K562 (cell line): Measurements from ENCODE around the gene TARBP2.

Experiments used
- ETV6 ChIP-seq, 3 experiments: fragments of 150-350 bp in 1 of 3; sonication (generic) in 1 of 3; formaldehyde crosslinking in 1 of 3; IDR thresholded peaks; 2 replicates each; pipeline versions ENCODE4 v1.6.1 to v1.8.0; 2014 to 2022; ENCODE audit warnings: borderline replicate concordance in 2 of 3, low read depth in 2 of 3, antibody characterized with exemption in 1 of 3, low read length in 1 of 3, mild to moderate bottlenecking in 1 of 3, missing genetic modification reagents in 1 of 3
- EZH2 ChIP-seq: IDR thresholded peaks from 2 replicates; pipeline ENCODE4 v1.6.1; 2012; ENCODE audit warnings: low read depth, mild to moderate bottlenecking, inconsistent platforms, low read length, borderline replicate concordance
- GABPA ChIP-seq: fragments of 200-800 bp; sonication (Bioruptor generic); conservative IDR thresholded peaks from 2 replicates; pipeline ENCODE4 v1.6.1; 2016; ENCODE audit warnings: low read depth, missing genetic modification characterization, missing compliant biosample characterization
- GTF2F1 ChIP-seq: IDR thresholded peaks from 2 replicates; pipeline ENCODE4 v1.6.1; 2011; ENCODE audit warnings: low read depth, low read length, improper control_type of control experiment
- HNRNPH1 ChIP-seq: fragments of 200-400 bp; formaldehyde crosslinking; optimal IDR thresholded peaks from 2 replicates; pipeline ENCODE3; 2017; ENCODE audit warnings: low read depth, mild to moderate bottlenecking, low read length, moderate library complexity
- HNRNPL ChIP-seq: fragments of 200-400 bp; formaldehyde crosslinking; IDR thresholded peaks from 2 replicates; pipeline ENCODE4 v1.6.1; 2017; ENCODE audit warnings: low read depth, mild to moderate bottlenecking, low read length
- MTA3 ChIP-seq: fragments of 450-650 bp; formaldehyde crosslinking; IDR thresholded peaks from 2 replicates; pipeline ENCODE4 v1.6.1; 2017; ENCODE audit warnings: mild to moderate bottlenecking, borderline replicate concordance
- NR3C1 ChIP-seq: sonication (generic); formaldehyde crosslinking; IDR thresholded peaks from 2 replicates; pipeline ENCODE4 v1.8.1; 2022; ENCODE audit warnings: missing genetic modification reagents
- POLR2A ChIP-seq: fragments of 450-650 bp; conservative IDR thresholded peaks from 2 replicates; pipeline ENCODE4 v1.6.1; 2016
- YY1 ChIP-seq, 3 experiments: IDR thresholded peaks; 2 replicates each; pipeline ENCODE4 v1.6.1; 2011; ENCODE audit warnings: low read length in 2 of 3, mild to moderate bottlenecking in 2 of 3, moderate library complexity in 2 of 3, borderline replicate concordance in 1 of 3, control low read depth in 1 of 3, low read depth in 1 of 3; ENCODE audit not compliant: insufficient read depth in 3 of 3, insufficient replicate concordance in 2 of 3, control insufficient read depth in 1 of 3, insufficient read length in 1 of 3; ENCODE audit errors: extremely low read depth in 1 of 3
- ZNF146 ChIP-seq: IDR thresholded peaks from one replicate; pipeline ENCODE4 v1.6.1; 2018; ENCODE audit warnings: missing compliant biosample characterization; ENCODE audit not compliant: unreplicated experiment
- TF ChIP-seq, protein P1 (sequence below): fragments of 250-450 bp; sonication (Bioruptor Pico); IDR thresholded peaks from 2 replicates; pipeline ENCODE4 v1.5.0; 2021
- TF ChIP-seq, protein P2 (sequence below), 2 experiments: fragments of 450-650 bp; formaldehyde crosslinking in 1 of 2; IDR thresholded peaks; 2 replicates each; pipeline versions ENCODE4 v1.4.0 to v1.6.1; 2014 to 2020; ENCODE audit warnings: mild to moderate bottlenecking in 2 of 2, borderline replicate concordance in 1 of 2, low read depth in 1 of 2
- TF ChIP-seq, protein P3 (sequence below): fragments of 250-450 bp; sonication (Bioruptor Pico); IDR thresholded peaks from 2 replicates; pipeline ENCODE4 v1.5.0; 2022; ENCODE audit warnings: mild to moderate bottlenecking

DNA sequence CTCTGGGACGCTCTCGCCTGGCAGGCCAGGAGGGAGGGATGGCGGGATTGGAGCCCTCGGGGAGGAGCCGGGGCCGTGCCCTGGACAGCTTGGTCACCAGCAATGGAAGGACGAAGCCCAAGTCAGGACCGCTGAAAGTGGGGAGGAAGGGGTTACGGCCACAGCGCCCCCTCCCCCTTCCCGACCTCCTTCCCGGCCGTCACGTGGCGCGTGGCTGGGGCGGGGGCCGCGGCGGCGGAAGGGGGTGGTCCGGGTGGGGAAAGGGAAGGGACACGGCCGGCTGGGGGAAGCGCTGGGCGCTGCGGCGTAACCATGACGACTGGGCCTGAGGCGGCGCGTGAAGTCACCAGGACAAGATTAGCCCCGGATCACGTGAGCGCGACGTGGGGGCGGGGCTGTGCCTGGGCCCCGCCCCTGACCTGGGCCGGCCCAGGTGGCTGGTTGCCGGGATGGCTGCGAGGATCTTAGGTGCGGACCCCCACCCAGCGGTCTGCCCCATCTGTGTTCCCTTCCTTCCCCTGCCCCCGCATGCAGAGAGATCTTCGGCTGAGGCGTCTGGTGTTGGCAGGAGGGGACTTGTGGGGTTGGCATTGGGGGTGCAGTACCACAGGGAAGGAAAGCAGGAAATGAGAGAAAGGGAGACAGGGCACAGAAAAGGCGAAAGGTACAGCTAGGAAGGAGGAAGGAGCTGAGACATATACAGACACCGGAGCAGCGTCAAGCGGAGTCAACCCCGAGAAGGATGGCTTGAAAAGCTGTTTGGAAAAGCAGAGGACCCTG lies 8.1 kb upstream of the TARBP2 start:
- no peak for TF ChIP-seq GTF2F1
- no peak for TF ChIP-seq ZNF146 (CRISPR knock-in tag)
- peak; percentile 48; the same call in 1 of the 2 replicates for TF ChIP-seq MTA3
- peak; percentile 30; the same call in 1 of the 2 replicates for TF ChIP-seq GABPA (tag)
- TF ChIP-seq HNRNPL: no peak
- TF ChIP-seq NR3C1 (CRISPR knock-in tag): no peak
- TF ChIP-seq, protein P1, sequence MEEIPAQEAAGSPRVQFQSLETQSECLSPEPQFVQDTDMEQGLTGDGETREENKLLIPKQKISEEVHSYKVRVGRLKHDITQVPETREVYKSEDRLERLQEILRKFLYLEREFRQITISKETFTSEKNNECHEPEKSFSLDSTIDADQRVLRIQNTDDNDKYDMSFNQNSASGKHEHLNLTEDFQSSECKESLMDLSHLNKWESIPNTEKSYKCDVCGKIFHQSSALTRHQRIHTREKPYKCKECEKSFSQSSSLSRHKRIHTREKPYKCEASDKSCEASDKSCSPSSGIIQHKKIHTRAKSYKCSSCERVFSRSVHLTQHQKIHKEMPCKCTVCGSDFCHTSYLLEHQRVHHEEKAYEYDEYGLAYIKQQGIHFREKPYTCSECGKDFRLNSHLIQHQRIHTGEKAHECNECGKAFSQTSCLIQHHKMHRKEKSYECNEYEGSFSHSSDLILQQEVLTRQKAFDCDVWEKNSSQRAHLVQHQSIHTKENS (CRISPR knock-in tag): no peak
- no peak for TF ChIP-seq HNRNPH1
- peak in 1 of 3 experiments; percentile 41 for TF ChIP-seq YY1 (IDR thresholded peaks at IDR 0.05; ENCODE audit: borderline replicate concordance in 1 of 3, control insufficient read depth in 1 of 3, extremely low read depth in 1 of 3, insufficient read depth in 3 of 3, insufficient read length in 1 of 3, insufficient replicate concordance in 2 of 3, low read depth in 1 of 3, low read length in 2 of 3)
- TF ChIP-seq, protein P2, sequence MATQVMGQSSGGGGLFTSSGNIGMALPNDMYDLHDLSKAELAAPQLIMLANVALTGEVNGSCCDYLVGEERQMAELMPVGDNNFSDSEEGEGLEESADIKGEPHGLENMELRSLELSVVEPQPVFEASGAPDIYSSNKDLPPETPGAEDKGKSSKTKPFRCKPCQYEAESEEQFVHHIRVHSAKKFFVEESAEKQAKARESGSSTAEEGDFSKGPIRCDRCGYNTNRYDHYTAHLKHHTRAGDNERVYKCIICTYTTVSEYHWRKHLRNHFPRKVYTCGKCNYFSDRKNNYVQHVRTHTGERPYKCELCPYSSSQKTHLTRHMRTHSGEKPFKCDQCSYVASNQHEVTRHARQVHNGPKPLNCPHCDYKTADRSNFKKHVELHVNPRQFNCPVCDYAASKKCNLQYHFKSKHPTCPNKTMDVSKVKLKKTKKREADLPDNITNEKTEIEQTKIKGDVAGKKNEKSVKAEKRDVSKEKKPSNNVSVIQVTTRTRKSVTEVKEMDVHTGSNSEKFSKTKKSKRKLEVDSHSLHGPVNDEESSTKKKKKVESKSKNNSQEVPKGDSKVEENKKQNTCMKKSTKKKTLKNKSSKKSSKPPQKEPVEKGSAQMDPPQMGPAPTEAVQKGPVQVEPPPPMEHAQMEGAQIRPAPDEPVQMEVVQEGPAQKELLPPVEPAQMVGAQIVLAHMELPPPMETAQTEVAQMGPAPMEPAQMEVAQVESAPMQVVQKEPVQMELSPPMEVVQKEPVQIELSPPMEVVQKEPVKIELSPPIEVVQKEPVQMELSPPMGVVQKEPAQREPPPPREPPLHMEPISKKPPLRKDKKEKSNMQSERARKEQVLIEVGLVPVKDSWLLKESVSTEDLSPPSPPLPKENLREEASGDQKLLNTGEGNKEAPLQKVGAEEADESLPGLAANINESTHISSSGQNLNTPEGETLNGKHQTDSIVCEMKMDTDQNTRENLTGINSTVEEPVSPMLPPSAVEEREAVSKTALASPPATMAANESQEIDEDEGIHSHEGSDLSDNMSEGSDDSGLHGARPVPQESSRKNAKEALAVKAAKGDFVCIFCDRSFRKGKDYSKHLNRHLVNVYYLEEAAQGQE (IDR thresholded peaks at IDR 0.05; ENCODE audit: borderline replicate concordance): peak; percentile 70
- TF ChIP-seq, protein P2 (CRISPR knock-in tag; IDR thresholded peaks at IDR 0.05; ENCODE audit: low read depth): no peak
- TF ChIP-seq, protein P3, sequence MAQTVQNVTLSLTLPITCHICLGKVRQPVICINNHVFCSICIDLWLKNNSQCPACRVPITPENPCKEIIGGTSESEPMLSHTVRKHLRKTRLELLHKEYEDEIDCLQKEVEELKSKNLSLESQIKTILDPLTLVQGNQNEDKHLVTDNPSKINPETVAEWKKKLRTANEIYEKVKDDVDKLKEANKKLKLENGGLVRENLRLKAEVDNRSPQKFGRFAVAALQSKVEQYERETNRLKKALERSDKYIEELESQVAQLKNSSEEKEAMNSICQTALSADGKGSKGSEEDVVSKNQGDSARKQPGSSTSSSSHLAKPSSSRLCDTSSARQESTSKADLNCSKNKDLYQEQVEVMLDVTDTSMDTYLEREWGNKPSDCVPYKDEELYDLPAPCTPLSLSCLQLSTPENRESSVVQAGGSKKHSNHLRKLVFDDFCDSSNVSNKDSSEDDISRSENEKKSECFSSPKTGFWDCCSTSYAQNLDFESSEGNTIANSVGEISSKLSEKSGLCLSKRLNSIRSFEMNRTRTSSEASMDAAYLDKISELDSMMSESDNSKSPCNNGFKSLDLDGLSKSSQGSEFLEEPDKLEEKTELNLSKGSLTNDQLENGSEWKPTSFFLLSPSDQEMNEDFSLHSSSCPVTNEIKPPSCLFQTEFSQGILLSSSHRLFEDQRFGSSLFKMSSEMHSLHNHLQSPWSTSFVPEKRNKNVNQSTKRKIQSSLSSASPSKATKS (CRISPR knock-in tag): no peak
- no peak for TF ChIP-seq EZH2
- peak; percentile 69 for TF ChIP-seq POLR2A
- no peak for TF ChIP-seq ETV6 (IDR thresholded peaks at IDR 0.05; ENCODE audit: borderline replicate concordance in 1 of 2, low read depth in 2 of 2, low read length in 1 of 2)
- TF ChIP-seq ETV6 (CRISPR knock-in tag; IDR thresholded peaks at IDR 0.05; ENCODE audit: borderline replicate concordance): no peak
